Stimulated activated CD4-positive, alpha-beta T cell treated with anti-CD3 and anti-CD28 coated beads, TNF-alpha, amount 100 ng/mL, for 48 hours (primary cell): ENCODE data around the gene SLC38A10.

Experiments used
- DNase-seq, 3 donors: peaks; one replicate each; pipeline ENCODE4 v3.0.0-alpha.2; 2020; ENCODE audit warnings: low read depth in 3 of 3

The SLC38A10 gene

DNA sequence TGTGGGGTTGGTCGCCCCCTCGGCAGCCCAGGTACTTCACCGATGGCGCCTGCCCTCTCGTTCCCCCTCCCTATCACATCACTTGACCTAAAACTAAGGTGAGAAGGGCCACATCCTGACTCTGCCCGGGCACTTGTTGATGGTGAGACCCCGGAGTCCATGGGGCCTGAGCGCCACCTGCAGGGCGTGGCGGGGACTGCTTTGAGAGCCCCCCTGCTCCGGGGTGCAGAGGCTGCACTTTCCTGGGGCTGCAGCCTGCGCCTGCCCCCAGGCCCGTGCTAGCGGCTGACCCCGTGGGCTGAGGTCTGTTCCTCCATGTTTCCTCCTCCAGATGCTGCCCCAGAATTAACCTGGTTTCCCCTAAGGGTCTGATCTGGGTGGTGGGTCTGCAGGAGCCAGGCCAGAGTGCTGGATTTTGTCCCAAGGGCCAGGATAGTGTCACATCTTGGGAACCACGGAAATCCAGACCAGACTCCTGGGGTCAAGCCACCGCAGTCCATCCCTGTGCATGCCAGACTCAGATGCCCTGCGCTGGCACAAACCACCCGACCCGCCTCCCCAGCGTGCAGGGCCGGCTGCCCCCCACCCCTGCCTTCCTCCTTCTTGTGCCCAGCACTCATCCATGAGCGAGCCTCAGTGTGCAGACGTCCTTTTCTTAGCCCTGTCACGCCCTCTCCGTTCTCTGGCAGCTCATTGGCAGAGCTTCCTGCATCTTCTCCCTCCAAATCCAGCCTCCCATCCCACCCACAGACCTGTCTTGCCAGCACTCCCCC is 53.3 kb downstream of the SLC38A10 start:
- peak; percentile 26 to 62 (median 41) for DNase-seq

DNA sequence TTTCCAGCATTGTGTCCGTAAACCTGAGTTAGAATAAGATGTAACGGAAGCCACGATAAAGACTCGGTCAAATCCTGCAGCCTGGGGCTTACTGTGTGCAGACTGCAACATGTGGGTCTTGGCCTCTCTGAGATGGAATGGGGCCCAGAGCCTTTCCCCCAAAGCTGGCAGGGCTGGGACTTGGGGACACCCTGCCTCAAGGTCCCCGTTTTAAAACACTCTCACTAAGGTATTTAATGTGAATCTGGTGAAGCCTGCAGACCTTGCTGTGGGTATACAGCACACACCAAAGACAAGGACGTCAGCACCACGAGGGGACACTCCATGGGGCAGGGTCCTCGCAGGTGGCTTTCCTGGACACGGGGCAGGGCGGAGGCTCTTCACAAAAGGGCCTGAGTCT is 53.9 kb downstream of the SLC38A10 start:
- DNase-seq, result no peak

GRCh38 chr17:81240761-81241160 is 54.3 kb downstream of the SLC38A10 start:
- no peak for DNase-seq

- DNase-seq, result peak in 2 of 3 donors; percentile 14 to 38
Observed at GRCh38 chr17:81239714-81240555, 55.2 kb downstream of the SLC38A10 start.

GRCh38 chr17:81238815-81239713 is 56.0 kb downstream of the SLC38A10 start, which contains the start of the genes NDUFAF8 and TEPSIN:
Gene NDUFAF8 (plus strand): TSS chr17:81239318. CDS start chr17:81239364, 46 bp downstream.
Gene TEPSIN (minus strand): TSS chr17:81239055. CDS start chr17:81239033, 22 bp downstream.
- DNase-seq, result peak; percentile 86 to 95 (median 89)

GRCh38 chr17:81238490-81238814 is 56.7 kb downstream of the SLC38A10 start:
- no peak for DNase-seq

DNA sequence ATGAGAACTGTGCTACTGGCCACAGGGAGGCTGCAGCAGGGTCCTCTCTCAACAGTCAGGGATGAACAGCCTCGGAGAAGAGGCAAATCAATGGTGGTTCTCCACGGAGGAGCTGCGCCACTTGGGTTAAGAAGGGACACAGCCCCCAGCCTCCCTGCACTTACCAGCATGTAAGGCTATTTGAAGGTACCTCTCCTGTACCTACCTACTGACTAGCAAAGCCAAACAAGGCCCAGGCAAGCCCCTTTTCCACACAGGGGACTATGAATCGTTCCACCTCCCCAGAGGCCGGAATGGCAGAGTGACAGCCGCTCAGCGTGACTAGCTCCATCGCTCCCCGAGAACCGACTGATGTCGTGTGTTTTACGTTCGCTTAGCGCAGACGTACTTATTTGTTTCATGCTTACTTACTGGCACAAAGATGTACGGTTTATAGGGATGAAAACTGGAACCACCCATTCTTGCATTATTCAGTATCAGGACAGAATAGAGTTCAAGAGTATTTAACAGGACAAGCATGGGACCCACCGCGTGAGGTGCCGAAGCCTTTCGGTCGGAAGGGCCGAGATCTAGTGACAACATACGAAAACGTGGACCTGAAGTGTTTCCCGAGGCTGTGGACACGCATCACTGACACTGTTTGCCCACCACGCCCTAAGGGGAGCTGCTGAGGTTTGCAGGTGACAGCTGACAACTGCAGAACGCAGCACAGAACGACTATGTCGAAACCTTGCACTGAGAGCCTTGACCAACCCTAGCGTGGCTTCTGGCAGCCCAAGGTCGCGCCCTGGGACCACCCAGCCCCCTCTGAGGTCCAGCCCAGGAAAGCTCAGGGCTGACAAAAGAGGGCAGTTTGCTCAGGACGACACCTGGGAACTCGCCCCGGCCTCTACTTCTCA is 57.3 kb downstream of the SLC38A10 start:
- no peak for DNase-seq

GRCh38 chr17:81236784-81237183 is 58.3 kb downstream of the SLC38A10 start:
- no peak for DNase-seq

DNA sequence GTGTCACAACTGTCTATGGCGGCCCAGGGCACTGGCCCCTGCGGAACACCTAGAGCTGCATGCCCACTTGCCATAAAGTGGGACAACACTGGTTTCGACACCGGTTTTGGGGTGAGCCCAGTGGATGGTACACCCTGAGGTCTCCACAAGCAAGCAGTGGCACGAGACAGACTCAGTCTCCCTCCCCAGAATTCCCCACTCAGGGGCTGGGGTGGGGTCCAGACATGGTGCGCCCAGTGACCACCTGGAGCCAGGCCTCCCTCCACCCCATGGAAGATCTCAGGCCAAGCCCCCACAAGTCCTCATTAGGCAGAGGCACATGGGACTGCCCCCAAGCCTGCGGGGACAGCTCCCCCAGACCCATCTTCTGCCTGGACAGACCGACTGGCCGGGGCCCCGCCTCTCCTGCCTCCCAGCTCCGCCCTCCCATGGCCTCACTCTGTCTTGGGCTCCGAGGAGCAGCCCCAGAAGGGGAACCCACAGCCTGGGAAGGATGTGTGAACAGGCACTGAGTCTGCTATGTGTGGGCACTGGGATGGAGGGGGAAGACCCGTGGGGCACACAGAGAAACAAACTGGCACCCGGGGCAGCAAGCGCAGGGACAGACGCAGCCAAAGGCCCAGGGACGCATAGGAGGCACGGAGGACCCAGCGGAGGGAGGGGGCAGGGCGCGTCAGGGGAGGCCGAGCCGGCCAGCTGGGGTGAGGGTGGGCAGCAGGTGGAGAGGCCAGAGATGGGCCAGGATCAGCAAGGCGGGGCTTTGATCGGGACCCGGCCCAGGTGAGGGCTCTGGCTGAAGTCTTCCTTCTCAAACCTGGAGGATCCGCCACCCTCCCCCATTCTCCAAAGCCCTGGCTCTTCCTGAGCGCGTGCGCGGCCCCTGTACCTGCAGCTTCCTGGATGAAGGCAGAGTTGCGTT is 59.0 kb downstream of the SLC38A10 start:
- DNase-seq, result no peak

DNA sequence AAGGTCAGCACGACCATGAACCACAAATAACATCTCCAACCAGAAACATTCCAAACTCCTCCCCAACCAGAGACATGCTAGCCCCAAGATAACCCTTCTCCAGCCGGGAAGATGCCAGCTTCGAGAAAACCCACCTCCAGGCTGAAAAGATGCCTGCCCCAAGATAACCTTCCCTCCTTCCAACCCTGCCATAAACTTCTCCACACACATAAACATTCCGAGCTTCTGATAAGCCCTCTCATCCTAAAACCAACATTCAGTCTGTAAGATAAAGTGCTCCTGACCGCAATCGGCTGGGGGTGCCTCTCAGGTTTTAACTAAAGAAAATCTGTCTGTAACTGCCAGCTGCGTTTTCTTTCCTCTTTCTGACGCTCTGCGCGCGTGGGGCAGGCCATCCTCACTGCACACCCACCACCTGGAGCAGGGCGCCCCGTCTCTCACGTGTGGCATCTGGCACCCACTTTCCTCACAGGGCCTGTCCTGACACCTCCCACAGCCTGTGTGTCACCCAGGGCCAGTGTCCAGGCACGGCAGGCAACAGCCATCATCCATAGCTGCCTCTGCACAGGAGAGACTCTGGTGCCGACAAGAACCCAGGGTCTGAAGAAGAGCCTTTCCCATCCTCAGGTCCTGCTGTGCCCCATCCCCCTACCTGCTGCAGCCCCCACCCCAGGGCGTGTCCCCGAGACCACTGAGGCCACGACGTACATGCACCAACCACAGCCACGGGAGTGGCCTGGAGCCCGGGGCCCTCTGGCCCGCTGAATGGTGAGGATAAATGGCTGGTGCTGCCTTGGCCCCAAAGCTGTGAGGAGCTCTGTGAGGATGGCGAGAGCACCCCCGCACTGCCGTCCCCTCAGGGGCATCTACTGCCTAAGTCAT is 59.9 kb downstream of the SLC38A10 start:
- DNase-seq, result no peak

GRCh38 chr17:81234506-81234855 is 60.6 kb downstream of the SLC38A10 start:
- no peak for DNase-seq

- no peak for DNase-seq
Observed at GRCh38 chr17:81233811-81234505, 61.1 kb downstream of the SLC38A10 start.

- no peak for DNase-seq
Observed at GRCh38 chr17:81233316-81233715, 61.8 kb downstream of the SLC38A10 start.

DNA sequence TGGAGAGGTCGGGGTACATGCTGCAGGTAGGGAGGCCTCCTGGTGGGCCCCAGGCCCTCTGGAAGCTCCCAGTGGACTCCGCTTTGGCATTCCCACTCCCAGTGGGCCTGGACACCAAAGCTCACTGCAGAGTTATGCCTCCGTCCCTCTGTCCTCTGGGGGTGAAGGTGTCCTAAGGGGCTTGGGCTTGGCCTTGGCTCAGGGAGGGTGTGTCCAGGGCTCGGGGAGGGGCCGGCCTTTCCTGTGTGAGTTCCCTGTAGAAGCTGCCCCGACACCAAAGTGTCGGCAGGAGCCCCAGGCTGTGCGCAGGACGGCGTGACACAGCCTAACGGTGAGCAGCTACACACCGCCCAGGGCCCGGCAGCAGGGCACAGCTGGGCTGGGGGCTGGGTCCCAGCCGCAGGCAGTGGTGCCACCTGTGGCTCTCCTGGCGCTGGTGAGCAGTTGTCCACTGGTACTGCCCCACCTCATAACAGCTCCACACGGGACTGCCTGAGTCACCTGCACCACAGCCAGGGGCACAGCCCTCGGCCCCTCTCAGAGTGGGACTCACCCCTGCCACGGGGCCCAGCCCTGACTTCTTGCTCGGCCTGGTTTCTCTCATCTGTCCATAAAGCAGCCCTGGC is 62.4 kb downstream of the SLC38A10 start:
- DNase-seq, result no peak

- DNase-seq, result no peak
Observed at GRCh38 chr17:81231766-81232581, 63.1 kb downstream of the SLC38A10 start.

- DNase-seq, result no peak
Observed at GRCh38 chr17:81231121-81231645, 63.9 kb downstream of the SLC38A10 start.
